Caki2 (cell line): ENCODE measurements around the gene LRRFIP1. TPM values are rescaled to one million over a fixed set of nuclear protein-coding genes. Genes with fewer than 3 reads are reported as not detected.

ENCODE experiments used
- DNase-seq: peaks from one replicate; pipeline ENCODE4 v3.0.0-alpha.2; 2015; ENCODE audit warnings: low read depth
- in situ Hi-C: cut with HindIII; loops from 2 replicates; pipeline ENCODE4 v1.10.0; 2016; ENCODE audit warnings: low sequenced_read_pairs, low pct_unique_long_range_greater_than_20kb, mixed read lengths
- total RNA-seq: library from RNA; depleted of rRNA; stranded (reverse); fragments of >200 nt; shearing (Covaris generic); gene quantifications from 2 replicates; pipeline ENCODE4 v1.2.3, GENCODE V29; 2014; ENCODE audit warnings: low replicate concordance

LRRFIP1 gene
- total RNA-seq, 1 experiment from 2014 or later, result 14.4 TPM

DNA sequence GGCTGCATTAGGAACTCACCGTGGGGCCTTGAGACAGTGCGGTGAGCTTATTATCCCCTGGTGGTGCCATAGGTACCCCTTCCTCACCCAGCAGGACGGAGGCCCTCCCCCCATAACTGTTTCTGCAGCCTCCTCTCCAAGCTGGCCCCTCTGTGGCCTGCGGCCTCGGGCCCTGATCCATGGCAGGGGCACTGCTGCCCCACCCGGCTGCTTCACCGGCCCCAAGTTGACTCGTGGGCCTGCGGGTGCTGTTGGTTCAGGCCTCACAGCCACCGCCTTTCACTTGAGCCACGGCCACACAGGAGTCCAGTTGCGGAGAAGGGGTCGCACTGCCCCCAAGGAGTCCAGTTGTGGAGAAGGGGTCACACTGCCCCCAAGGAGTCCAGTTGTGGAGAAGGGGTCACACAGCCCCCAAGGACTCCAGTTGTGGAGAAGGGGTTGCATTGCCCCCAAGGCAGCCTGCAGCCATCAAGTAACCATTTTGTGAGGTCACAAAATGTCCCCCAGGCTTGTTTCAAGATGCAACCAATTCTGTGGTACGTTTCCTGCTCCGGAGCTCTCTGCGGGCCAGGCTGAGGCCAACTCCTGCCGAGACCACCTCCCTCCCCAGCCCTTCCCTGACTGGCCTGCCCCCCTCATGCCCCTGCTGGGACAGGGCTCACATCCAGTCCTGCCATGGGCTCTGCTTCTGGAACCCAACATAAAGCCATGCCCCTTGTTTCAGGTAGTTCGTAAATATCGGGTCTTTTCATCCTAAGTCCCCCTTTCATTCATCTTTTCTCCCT, 4.6 kb downstream of the LRRFIP1 start:
- DNase-seq, result no peak
- in situ Hi-C loops, result no loop called here

GRCh38 chr2:237633061-237633561, 5.7 kb downstream of the LRRFIP1 start:
- in situ Hi-C loops, result no loop called here
- no peak for DNase-seq

GRCh38 chr2:237636578-237636977, 9.2 kb downstream of the LRRFIP1 start:
- in situ Hi-C loops, result no loop called here
- no peak for DNase-seq

DNA sequence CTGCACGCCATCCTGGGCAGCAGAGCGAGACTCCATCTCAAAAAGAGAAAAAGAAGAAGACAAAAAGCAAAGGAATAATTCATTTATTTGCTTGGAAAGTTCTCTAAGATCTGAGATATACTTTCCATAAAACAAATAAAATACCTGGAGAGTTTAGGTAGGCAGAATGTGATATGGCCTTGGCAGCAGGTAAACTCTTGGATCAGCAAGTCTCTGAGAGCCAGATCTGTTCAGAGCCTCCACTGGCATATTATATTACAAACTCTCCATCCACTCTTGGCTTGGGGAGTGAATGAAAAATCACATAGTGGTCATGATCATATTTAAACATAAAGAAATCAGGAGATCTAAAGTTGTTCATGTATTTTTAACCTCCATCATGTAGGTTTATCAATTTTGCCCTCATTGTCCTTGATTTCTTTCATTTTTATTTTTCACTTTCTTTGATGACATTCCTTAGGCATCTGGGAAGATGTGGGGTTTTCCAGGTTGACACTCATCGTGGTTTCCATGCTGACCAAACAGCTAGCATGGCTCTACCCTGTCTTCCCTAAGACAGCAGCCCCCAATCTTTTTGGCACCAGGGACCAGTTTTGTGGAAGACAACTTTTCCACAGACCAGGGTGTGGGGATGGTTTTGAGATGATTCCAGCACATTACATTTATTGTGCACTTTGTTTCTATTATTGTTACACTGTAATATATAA, 10.2 kb downstream of the LRRFIP1 start:
- DNase-seq, result no peak
- in situ Hi-C loops, result no loop called here

- in situ Hi-C loops, result no loop called here
Measured at GRCh38 chr2:237638176-237638575, 10.8 kb downstream of the LRRFIP1 start.

GRCh38 chr2:237639052-237639835, 11.9 kb downstream of the LRRFIP1 start:
- no peak for DNase-seq
- in situ Hi-C loops, result no loop called here

More at GRCh38 chr2:237638176-237638575, 10.8 kb downstream of the LRRFIP1 start:
- DNase-seq, result no peak

DNA sequence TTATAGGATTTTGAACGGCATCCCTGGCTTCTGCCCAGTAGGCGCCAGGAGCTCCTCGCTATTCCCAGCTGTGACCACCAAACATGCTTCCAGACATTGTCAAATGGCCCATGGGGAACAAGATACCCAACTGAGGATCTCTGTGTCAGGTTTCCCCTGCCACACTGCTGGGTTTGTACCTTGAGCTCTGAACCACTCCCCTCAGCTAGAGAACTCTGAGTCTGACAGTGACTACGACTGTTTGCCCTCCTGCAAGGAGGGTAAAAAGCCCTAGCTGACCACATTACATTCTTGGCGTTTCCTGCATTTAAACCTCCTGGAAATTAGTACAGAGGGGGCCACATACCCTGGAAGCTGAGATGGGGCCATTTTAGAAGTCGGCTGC, 12.4 kb downstream of the LRRFIP1 start:
- DNase-seq, result no peak

DNA sequence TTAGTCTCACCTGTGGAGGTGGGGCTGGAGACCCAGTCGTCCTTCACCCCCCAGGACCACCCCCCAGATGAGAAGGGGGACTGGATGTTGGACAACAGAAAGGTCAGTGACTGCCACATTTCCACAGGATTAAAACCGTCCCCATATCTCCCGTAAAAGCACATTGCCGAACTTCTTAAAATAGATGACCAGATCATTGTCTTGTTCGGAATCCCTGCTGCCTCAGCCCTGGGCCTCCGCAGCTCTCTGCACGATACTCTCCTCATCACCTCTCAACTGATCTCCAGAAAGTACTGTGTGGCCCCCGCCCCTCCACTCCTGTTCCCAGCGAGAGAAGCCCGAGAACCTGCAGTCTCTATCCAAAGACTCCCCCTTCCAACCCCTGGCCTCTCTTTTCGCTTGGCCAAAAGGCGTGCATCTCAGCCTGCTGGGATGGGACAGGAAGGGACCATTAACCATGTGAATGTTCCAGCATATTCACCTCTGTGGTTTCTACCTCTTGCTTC, 13.2 kb downstream of the LRRFIP1 start:
- in situ Hi-C loops, result no loop called here

More for the DNA sequence above, 12.4 kb downstream of the LRRFIP1 start:
- in situ Hi-C loops, result no loop called here

GRCh38 chr2:237642038-237642734, 14.8 kb downstream of the LRRFIP1 start:
- no peak for DNase-seq
- in situ Hi-C loops, result no loop called here

More for the DNA sequence above, 13.2 kb downstream of the LRRFIP1 start:
- no peak for DNase-seq

DNA sequence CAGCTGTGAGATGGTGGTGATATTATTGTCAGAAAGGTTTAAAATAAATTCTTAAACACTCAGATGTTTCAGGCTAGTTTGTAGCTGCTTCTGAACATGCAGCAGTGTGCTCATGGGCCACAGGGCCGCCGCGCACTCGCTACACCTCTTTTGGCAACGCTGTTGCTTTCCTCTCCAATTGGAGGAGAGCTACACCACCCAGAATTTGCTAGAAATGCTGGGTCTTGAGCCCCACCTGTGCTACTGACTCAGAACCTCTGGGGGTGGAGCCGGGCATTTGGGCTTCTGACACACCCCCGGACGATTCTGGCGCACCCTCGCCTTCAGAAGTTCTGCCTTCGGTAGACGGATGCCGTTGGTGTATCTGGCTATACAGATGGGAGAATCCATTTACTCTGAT, 15.7 kb downstream of the LRRFIP1 start:
- DNase-seq, result no peak
- in situ Hi-C loops, result no loop called here

- no peak for DNase-seq
- in situ Hi-C loops, result no loop called here
Measured at GRCh38 chr2:237643582-237644380, 16.4 kb downstream of the LRRFIP1 start.

DNA sequence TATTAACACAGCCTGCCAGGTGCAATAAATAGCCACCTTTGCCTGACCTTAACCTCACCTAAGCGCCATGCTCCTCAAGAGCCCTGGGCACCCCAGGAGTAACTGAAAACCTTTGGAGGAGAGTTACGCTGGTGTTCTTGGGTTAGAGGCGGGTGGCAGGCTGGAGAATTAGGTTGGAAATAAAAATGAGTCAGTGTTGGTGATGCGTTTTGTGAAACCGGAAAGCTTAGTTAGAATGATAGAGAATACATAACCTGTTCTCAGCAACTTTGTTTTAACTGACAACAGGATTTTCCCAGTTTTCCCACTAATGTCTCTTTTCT, 17.0 kb downstream of the LRRFIP1 start:
- in situ Hi-C loops, result no loop called here
- no peak for DNase-seq

DNA sequence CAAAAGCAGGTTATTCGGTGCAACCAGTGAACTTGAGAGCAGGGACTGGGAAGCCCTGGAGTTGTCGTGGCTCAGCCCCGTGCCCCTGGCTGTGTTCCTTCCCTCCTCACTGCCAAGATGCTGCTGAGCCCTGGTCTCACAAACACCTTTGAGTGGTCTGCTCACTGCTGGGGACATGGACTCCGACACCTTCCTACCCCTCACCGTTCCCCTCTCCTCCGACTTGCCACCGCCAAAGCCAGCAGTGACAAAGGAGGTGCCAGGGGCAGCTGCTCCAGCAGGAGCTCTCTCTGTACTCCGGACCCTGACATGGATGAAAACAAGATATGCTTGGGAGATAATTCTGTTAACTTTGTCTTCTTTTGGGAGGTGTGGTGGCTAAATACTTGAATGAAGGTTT, 17.9 kb downstream of the LRRFIP1 start:
- no peak for DNase-seq
- in situ Hi-C loops, result no loop called here

GRCh38 chr2:237647176-237648015, 20.0 kb downstream of the LRRFIP1 start:
- no peak for DNase-seq
- in situ Hi-C loops, result no loop called here

DNA sequence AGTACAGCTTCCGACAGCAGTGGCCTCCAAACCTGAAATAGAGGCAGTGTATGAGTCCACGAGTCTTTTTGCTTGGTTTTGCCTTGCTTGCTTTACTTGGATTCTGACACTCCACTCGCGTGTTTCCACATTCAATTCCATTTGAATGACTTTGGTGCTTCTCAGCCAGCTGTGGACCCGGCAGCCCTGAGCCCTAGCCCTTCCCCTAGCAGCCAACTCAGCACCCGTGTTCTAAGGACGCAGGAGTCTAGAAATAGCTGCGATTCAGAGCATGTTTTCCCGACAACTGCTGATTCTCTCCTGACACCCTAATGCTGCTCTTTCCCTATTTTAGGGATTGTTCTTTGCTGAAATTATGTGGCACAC, 20.6 kb downstream of the LRRFIP1 start:
- in situ Hi-C loops, result no loop called here
- DNase-seq, result no peak

DNA sequence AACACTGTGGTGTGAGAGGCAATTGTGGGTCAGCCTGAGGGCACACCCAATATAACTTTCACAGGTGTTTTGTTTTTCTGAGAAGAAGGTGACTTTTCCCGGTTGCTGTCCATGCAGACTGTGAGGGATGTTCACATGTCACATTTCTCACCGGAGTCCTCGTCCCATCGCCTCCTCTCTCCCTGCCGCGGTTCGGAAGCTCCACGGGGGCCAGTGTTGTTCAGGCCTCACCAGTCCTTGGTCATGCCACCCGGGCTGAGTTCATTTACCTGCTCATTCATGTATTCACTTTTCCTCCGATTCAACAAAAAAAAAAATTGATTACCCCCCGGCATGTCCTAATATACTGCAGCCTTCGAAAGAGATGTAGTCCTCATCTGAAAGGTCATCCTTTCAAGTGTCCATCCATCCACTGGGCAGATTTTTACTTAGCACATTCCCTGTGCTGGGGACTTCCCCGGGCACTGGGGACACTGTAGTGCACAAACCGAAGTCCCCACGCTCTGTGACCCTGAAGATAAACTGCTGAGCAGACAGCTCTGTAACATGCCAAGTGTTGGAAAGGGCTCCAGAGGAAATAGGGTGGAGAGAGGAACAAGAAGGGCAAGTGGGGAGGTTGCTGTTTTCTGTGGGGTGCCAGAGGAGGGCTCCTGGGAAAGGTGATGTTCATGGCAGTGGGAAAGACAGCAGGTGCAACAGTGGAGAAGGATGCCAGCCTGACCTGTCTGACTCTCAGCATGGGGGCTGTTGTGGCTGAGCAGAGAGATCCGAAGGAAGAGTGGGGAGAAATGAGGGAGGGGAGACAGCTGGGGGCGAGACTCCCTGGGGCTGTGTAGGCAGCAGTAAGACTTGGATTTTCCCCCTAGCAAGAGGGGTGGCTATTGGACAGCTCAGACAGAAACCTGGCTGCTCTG, 22.4 kb downstream of the LRRFIP1 start:
- DNase-seq, result no peak
- in situ Hi-C loops, result no loop called here
